ENCODE measurements around the gene JAKMIP1. TPM values are rescaled to one million over a fixed set of nuclear protein-coding genes. Genes with fewer than 3 reads are reported as not detected.

Gene JAKMIP1
- total and polyA plus RNA-seq, 4 donors: 0.08 to 0.46 (median 0.22) TPM

- Histone ChIP-seq H3K36me3 (ENCODE audit: control insufficient read depth in 4 of 4, insufficient read depth in 4 of 4, low read length in 4 of 4) (no peaks in the 10 kb centered on the region), H3K27me3 (ENCODE audit: control insufficient read depth in 3 of 3, insufficient read depth in 3 of 3, low read length in 2 of 3) (peaks cover 0 to 17% (median 2%) of the 10 kb centered on the region in 3 donors), H3K9me3 (ENCODE audit: control insufficient read depth in 4 of 4, insufficient read depth in 3 of 4, low read length in 3 of 4) (no peaks in the 10 kb centered on the region), H3K4me3 (no peak overlapping the region), H3K9ac (ENCODE audit: insufficient read depth in 1 of 2, low read length in 2 of 2) (no peak overlapping the region), H3K27ac (ENCODE audit: low read depth in 1 of 2, low read length in 1 of 2) (no peak overlapping the region), H3K4me1 (ENCODE audit: control insufficient read depth in 5 of 5, insufficient read depth in 5 of 5, low read length in 5 of 5) (no peaks in the 10 kb centered on the region)
- no peak for ATAC-seq (ENCODE audit: insufficient read depth, low FRiP score)
- no peak for TF ChIP-seq CTCF (IDR thresholded peaks at IDR 0.05; ENCODE audit: control extremely low read depth, extremely low read depth)
- DNase-seq: no peak
- 89% methylated on average over 16 of the region's 16 CpGs for WGBS, 2 donors
Measured at GRCh38 chr4:5990446-5991160, 209.7 kb downstream of the JAKMIP1 start.

- ATAC-seq (ENCODE audit: insufficient read depth, low FRiP score): no peak
- Histone ChIP-seq H3K36me3 (ENCODE audit: control insufficient read depth in 4 of 4, insufficient read depth in 4 of 4, low read length in 4 of 4) (no peaks in the 10 kb centered on the region), H3K27me3 (ENCODE audit: control insufficient read depth in 3 of 3, insufficient read depth in 3 of 3, low read length in 2 of 3) (peaks cover 0 to 17% (median 2%) of the 10 kb centered on the region in 3 donors), H3K27ac (ENCODE audit: low read depth in 1 of 2, low read length in 1 of 2) (no peak overlapping the region), H3K4me3 (no peak overlapping the region), H3K9ac (ENCODE audit: insufficient read depth in 1 of 2, low read length in 2 of 2) (no peak overlapping the region), H3K9me3 (ENCODE audit: control insufficient read depth in 4 of 4, insufficient read depth in 3 of 4, low read length in 3 of 4) (no peaks in the 10 kb centered on the region), H3K4me1 (ENCODE audit: control insufficient read depth in 5 of 5, insufficient read depth in 5 of 5, low read length in 5 of 5) (no peaks in the 10 kb centered on the region)
- 75 to 80% methylated on average over 18 of the region's 18 CpGs for WGBS, 2 donors
- TF ChIP-seq CTCF (IDR thresholded peaks at IDR 0.05; ENCODE audit: control extremely low read depth, extremely low read depth): no peak
- DNase-seq: no peak
Measured at GRCh38 chr4:5989236-5990225, 210.8 kb downstream of the JAKMIP1 start.

- no peaks in the 10 kb centered on the region for H3K36me3 ChIP-seq (ENCODE audit: control insufficient read depth in 4 of 4, insufficient read depth in 4 of 4, low read length in 4 of 4)
- peaks cover 0 to 4% (median 0%) of the 10 kb centered on the region in 4 donors for H3K9me3 ChIP-seq (ENCODE audit: control insufficient read depth in 4 of 4, insufficient read depth in 3 of 4, low read length in 3 of 4)
- H3K4me1 ChIP-seq (ENCODE audit: control insufficient read depth in 5 of 5, insufficient read depth in 5 of 5, low read length in 5 of 5): no peaks in the 10 kb centered on the region
- no peak for TF ChIP-seq CTCF (IDR thresholded peaks at IDR 0.05; ENCODE audit: control extremely low read depth, extremely low read depth)
- H3K9ac ChIP-seq (ENCODE audit: insufficient read depth in 1 of 2, low read length in 2 of 2): no peak overlapping the region
- no peak overlapping the region for H3K4me3 ChIP-seq
- peaks cover 0 to 17% (median 2%) of the 10 kb centered on the region in 3 donors for H3K27me3 ChIP-seq (ENCODE audit: control insufficient read depth in 3 of 3, insufficient read depth in 3 of 3, low read length in 2 of 3)
- WGBS, 2 donors: 75 to 84% methylated on average over 14 of the region's 14 CpGs
- ATAC-seq (ENCODE audit: insufficient read depth, low FRiP score): no peak
- DNase-seq: no peak
- H3K27ac ChIP-seq (ENCODE audit: low read depth in 1 of 2, low read length in 1 of 2): no peak overlapping the region
Measured at GRCh38 chr4:5988086-5988845, 212.1 kb downstream of the JAKMIP1 start.
